GM19468 (cell line): ENCODE data around the gene SMARCAL1.
"Not testable (repeated sequence)": the region's sequence is repeated elsewhere in the genome, so short reads cannot be mapped to it uniquely, and the experiment has no call there.

Experiments
- ATAC-seq: cut with Tn5 transposase; IDR thresholded peaks from one replicate; pipeline ENCODE4 v1.9.1; 2021; ENCODE audit warnings: mild to moderate bottlenecking, moderate library complexity, moderate number of reproducible peaks; ENCODE audit not compliant: unreplicated experiment; ENCODE audit errors: extremely low read depth

Gene SMARCAL1

GRCh38 chr2:216498070-216498378 is 85.7 kb downstream of the SMARCAL1 start:
- ATAC-seq, result no peak

- peak; percentile 53 for ATAC-seq
Observed at GRCh38 chr2:216498379-216499352, 86.4 kb downstream of the SMARCAL1 start, which contains the start of gene RPL37A. TSS of gene RPL37A (plus strand) at chr2:216498844. CDS start at chr2:216498875, 31 bp downstream.

- no peak for ATAC-seq
Observed at GRCh38 chr2:216499641-216500218, 87.4 kb downstream of the SMARCAL1 start.

GRCh38 chr2:216500572-216500971 is 88.3 kb downstream of the SMARCAL1 start:
- no peak for ATAC-seq

- no peak for ATAC-seq
Observed at GRCh38 chr2:216501854-216502253, 89.6 kb downstream of the SMARCAL1 start.

- ATAC-seq, result no peak
Observed at GRCh38 chr2:216502381-216503158, 90.3 kb downstream of the SMARCAL1 start.

GRCh38 chr2:216503159-216503629 is 90.9 kb downstream of the SMARCAL1 start:
- no peak for ATAC-seq

- ATAC-seq, result no peak
Observed at GRCh38 chr2:216503697-216504375, 91.6 kb downstream of the SMARCAL1 start.

- no peak for ATAC-seq
Observed at GRCh38 chr2:216504376-216504762, 92.1 kb downstream of the SMARCAL1 start.

GRCh38 chr2:216505133-216506106 is 93.1 kb downstream of the SMARCAL1 start:
- ATAC-seq, result no peak

GRCh38 chr2:216507220-216508160 is 95.2 kb downstream of the SMARCAL1 start:
- ATAC-seq, result no peak

GRCh38 chr2:216508229-216508628 is 95.9 kb downstream of the SMARCAL1 start:
- ATAC-seq, result no peak

GRCh38 chr2:216516730-216517350 is 104.6 kb downstream of the SMARCAL1 start:
- ATAC-seq, result no peak

- ATAC-seq, result no peak
Observed at GRCh38 chr2:216517447-216518225, 105.4 kb downstream of the SMARCAL1 start.

- not testable (repeated sequence) for ATAC-seq
Observed at GRCh38 chr2:216518566-216519119, 106.4 kb downstream of the SMARCAL1 start.

- peak; percentile 40 for ATAC-seq
Observed at GRCh38 chr2:216519154-216519762, 107.0 kb downstream of the SMARCAL1 start.
